HG03521 (cell line): ENCODE measurements around the gene CLK3.
"Not testable (repeated sequence)": the region's sequence is repeated elsewhere in the genome, so short reads cannot be mapped to it uniquely, and the experiment has no call there.

ENCODE experiments used
- ATAC-seq: cut with Tn5 transposase; IDR thresholded peaks from one replicate; pipeline ENCODE4 v1.9.1; 2021; ENCODE audit warnings: mild to moderate bottlenecking, moderate library complexity; ENCODE audit not compliant: unreplicated experiment

The CLK3 gene

GRCh38 chr15:74615508-74616365 is at the start of gene CLK3:
Gene CLK3, plus strand, starts transcription at chr15:74615836. Its CDS starts 3,361 bp downstream, at chr15:74619197.
- peak; percentile 80 for ATAC-seq

GRCh38 chr15:74568594-74568993 is 47.0 kb upstream of the CLK3 start:
- ATAC-seq = no peak

- no peak for ATAC-seq
Observed at GRCh38 chr15:74569731-74570070, 45.9 kb upstream of the CLK3 start.

- ATAC-seq = no peak
Observed at GRCh38 chr15:74571191-74571590, 44.4 kb upstream of the CLK3 start.

GRCh38 chr15:74573987-74574386 is 41.6 kb upstream of the CLK3 start:
- ATAC-seq = no peak

- no peak for ATAC-seq
Observed at GRCh38 chr15:74578496-74578994, 37.1 kb upstream of the CLK3 start.

- ATAC-seq = no peak
Observed at GRCh38 chr15:74579001-74579400, 36.6 kb upstream of the CLK3 start.

GRCh38 chr15:74580538-74581350 is 34.9 kb upstream of the CLK3 start:
- no peak for ATAC-seq

- no peak for ATAC-seq
Observed at GRCh38 chr15:74584204-74584603, 31.4 kb upstream of the CLK3 start.

GRCh38 chr15:74584779-74585178 is 30.9 kb upstream of the CLK3 start:
- ATAC-seq = no peak

GRCh38 chr15:74585191-74585590 is 30.4 kb upstream of the CLK3 start:
- ATAC-seq = no peak

- ATAC-seq = no peak
Observed at GRCh38 chr15:74585857-74586256, 29.8 kb upstream of the CLK3 start.

- no peak for ATAC-seq
Observed at GRCh38 chr15:74589826-74590225, 25.8 kb upstream of the CLK3 start.

GRCh38 chr15:74592222-74592621 is 23.4 kb upstream of the CLK3 start:
- no peak for ATAC-seq

GRCh38 chr15:74593122-74593521 is 22.5 kb upstream of the CLK3 start:
- no peak for ATAC-seq

- ATAC-seq = no peak
Observed at GRCh38 chr15:74594455-74594854, 21.2 kb upstream of the CLK3 start.

GRCh38 chr15:74595271-74595670 is 20.4 kb upstream of the CLK3 start:
- ATAC-seq = no peak

GRCh38 chr15:74596736-74597135 is 18.9 kb upstream of the CLK3 start:
- not testable (repeated sequence) for ATAC-seq

GRCh38 chr15:74597146-74597705 is 18.4 kb upstream of the CLK3 start:
- not testable (repeated sequence) for ATAC-seq

- ATAC-seq = peak; percentile 84
Observed at GRCh38 chr15:74598126-74598842, 17.4 kb upstream of the CLK3 start.

- no peak for ATAC-seq
Observed at GRCh38 chr15:74599156-74599555, 16.5 kb upstream of the CLK3 start.
